HG03378 (cell line): Measurements from ENCODE around the gene APBA3.

Experiments
- ATAC-seq: cut with Tn5 transposase; IDR thresholded peaks from one replicate; pipeline ENCODE4 v1.9.1; 2021; ENCODE audit warnings: mild to moderate bottlenecking, moderate library complexity; ENCODE audit not compliant: unreplicated experiment

The APBA3 gene

DNA sequence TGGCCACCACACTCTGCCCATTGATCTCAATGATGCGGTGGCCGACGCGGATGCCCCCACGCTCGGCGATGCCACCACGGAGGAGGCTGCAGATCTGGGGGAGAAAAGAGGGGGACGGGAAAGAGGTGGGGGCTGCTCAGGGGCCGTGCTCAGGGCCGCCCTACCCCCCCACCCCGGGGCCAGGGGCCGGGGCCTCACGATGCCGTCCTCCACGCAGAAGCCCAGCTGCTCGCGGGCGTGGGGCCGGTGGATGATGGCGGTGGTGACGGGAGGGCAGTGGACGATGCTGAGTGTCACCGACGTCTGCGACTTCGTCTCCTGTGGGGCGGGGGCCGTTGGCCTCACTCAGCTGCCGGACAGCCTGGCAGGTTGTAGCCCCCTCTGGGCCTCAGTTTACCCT lies 10.3 kb downstream of the APBA3 start:
- ATAC-seq, result no peak

DNA sequence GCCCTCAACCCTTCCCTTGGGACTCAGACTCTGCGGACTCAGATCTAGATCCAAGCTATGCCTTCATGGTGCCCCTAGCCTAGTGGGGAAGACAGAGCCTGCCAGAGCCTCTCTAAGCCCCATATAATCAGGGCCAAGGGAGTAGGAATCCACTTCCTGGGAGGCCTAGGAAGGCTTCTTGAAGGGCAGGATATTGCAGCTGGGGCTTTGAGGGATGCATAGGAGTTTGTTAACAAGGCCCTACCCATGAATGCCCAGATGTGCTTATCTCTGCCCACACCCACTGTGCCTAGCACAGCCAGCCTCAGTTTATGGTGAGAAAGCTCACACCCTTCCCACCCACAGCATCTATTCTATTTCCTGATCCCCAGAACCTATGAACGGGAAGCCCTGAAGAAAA lies 11.3 kb downstream of the APBA3 start:
- no peak for ATAC-seq

DNA sequence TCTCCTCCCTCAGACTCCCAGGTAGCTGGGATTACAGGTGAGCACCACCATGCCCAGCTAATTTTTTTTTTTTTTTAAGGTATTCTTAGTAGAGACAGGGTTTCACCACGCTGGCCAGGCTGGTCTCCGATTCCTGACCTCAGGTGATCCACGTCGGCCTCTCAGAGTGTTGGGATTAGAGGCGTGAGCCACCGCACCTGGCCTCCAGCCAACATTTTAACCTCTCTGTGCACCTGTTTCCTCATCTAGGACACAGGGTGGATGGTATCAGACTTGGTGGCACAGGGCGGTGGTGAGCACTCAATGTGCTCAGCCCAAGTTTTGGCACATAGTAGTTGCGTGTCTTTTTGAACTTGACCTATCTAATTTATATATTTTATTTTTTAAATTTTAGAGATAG lies 12.5 kb downstream of the APBA3 start:
- no peak for ATAC-seq

DNA sequence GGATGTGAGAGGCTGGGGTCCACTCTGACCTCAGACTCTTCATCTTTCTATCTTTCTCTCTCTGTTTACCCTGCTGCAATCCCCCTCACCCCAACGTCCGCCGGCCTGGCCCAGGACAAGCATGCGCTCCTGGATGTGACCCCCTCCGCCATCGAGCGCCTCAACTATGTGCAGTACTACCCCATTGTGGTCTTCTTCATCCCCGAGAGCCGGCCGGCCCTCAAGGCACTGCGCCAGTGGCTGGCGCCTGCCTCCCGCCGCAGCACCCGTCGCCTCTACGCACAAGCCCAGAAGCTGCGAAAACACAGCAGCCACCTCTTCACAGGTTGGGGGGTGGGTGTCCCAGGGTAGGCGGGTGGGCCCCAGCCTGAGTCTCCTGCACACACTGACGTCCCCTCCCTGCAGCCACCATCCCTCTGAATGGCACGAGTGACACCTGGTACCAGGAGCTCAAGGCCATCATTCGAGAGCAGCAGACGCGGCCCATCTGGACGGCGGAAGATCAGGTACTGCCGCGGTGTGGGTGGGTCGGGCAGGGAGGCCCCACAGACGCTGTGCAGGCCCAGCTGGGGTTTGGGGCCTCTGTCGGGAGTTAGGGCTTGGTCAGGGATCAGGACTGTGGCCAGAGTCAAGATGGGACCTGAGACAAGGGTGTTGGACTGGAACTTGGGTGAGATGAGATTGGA lies 15.0 kb downstream of the APBA3 start:
- ATAC-seq, result no peak

DNA sequence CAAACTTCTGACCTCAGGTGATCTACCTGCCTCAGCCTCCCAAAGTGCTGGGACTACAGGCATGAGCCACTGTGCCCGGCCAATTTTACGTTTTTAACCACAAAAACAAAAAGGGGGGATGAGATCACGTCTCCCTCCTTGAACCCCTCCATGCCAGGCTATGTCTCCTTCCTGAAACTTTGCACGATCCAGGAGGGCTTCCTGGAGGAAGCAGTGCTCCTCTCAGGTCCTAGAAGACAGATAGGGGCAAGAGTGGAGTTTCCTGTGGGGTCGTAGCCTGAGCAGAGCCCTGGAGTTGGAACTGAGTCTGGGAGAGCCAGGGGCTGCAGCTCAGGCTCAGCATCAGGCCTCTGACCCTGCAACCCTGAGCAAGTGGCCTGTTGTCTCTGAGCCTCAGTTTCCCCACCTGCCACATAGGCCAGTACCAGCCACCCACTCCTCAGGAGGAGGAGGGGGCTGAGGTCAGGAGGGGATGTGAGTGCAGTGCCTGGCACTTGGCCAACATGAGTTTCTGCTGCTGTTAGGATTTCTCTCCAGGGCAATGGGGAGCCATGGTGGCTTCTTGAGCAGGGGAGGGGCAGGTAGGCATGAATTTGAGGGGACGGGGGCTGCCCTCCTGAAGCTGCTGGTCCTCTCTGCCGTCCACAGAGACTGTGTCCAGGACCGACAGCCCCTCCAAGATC lies 16.0 kb downstream of the APBA3 start:
- no peak for ATAC-seq

DNA sequence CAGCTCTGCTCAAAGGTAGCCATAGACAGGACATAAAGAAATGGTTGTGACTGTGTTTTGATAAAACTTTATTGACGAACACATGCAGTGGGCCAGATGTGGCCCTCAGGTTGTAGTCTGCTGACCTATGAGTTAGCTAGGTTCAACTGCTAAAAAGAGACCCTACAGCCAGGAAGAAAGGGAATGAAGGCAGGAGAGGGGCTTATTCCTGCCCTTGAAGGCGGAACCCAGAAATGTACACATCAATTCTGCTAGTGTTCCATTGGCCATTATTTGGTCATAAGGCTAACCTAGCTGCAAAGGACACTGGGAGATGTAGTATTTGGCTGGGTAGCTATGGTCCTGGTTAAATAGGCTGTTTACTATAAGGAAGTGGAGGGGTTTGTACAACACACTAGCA lies 18.0 kb downstream of the APBA3 start:
- no peak for ATAC-seq

DNA sequence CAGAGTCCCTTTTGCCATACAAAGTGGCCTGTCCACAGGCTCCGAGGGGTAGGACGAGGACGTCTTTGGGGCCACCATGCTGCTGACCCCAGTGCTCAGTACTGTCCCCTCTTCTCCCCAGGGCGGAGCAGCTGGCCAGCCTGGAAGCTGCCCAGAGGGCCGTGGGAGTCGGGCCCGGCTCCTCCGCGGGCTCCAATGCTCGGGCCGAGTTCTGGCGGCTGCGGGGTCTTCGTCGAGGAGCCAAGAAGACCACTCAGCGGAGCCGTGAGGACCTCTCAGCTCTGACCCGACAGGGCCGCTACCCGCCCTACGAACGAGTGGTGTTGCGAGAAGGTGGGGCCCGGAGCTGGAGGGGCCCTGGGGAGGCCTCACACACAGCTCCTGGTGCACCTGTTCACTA lies 21.1 kb downstream of the APBA3 start:
- ATAC-seq, result no peak

DNA sequence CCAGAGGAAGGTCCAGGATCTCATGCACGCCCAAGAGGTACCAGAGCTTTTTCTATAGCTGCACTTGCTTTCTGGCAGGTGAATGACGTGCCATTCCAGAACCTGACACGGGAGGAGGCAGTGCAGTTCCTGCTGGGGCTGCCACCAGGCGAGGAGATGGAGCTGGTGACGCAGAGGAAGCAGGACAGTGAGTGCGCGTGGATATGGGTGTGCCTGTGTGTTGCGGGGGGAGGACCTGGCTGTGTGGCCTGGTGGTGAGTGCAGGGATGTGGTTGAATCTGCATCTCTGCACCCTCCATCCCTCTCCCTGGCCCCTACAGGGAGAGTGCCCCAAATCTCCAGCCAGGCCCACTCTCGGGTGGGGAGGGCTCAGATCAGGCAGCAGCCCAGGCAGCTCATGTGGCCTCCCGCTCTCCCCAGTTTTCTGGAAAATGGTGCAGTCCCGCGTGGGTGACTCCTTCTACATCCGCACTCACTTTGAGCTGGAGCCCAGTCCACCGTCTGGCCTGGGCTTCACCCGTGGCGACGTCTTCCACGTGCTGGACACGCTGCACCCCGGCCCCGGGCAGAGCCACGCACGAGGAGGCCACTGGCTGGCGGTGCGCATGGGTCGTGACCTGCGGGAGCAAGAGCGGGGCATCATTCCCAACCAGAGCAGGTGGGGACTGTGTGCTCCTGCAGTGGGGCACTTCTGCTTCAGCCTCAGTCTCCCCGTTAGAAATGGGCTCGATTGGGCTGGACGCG lies 22.8 kb downstream of the APBA3 start:
- no peak for ATAC-seq

DNA sequence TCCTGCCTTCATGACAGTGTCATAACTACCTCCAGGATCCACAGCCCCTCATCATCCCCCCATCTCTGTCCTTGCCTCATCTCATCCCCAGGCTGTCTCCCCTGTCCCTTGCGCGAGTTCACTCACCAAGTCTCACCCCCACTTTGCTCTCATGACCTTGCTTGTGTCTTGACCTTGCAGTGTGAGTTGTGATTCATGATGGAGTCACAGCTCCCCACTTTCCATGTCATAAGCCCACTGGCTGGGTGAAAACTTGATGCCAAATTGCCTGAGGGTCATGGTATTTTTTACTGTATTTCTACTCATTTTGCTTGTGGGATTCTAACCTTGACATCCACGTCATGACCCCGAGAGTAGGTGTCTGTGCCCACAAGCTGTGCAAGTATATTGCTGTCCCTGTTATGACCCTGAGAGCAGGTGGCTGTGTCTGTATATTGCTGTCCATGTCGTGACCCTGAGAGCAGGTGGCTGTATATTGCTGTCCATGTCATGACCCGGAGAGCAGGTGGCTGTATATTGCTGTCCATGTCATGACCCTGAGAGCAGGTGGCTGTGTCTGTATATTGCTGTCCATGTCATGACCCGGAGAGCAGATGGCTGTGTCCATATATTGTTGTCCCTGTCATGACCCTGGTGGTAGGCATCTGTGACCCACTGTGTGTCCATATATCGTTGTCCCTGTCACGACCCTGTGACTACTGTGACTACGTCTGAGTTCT lies 23.8 kb downstream of the APBA3 start:
- no peak for ATAC-seq

DNA sequence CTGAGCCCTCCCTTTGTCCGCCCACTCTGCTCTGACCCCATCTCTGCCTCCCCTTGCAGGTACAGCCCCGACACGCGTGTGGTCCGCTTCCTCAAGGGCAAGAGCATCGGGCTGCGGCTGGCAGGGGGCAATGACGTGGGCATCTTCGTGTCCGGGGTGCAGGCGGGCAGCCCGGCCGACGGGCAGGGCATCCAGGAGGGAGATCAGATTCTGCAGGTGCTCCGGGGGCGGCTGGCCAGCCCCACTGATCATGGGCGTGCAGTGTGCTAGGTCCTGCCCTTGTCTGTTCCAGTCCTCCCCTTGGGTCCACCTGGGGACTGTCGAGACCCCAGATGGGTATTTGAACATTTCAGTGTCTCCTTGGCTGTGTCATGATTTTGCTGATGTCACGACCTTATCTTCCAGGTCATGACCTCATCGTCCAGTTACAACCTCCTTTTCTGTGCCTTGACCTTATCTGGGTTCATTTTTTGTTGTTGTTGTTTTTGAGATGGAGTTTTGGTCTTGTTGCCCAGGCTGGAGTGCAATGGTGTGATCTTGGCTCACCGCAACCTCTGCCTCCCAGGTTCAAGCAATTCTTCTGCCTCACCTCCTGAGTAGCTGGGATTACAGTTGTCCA lies 25.3 kb downstream of the APBA3 start:
- ATAC-seq, result no peak

DNA sequence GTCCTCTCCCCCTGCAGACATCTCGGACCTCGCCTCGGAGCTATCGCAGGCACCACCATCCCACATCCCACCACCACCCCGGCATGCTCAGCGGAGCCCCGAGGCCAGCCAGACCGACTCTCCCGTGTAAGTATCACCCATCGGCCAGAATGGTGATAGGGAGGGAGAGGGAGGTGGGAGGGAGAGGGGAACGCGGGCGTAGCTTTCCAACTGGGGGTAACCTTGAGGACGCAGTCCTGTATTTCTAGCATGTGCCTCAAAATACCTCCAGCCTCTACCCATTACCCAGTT lies 27.2 kb downstream of the APBA3 start:
- ATAC-seq, result no peak

DNA sequence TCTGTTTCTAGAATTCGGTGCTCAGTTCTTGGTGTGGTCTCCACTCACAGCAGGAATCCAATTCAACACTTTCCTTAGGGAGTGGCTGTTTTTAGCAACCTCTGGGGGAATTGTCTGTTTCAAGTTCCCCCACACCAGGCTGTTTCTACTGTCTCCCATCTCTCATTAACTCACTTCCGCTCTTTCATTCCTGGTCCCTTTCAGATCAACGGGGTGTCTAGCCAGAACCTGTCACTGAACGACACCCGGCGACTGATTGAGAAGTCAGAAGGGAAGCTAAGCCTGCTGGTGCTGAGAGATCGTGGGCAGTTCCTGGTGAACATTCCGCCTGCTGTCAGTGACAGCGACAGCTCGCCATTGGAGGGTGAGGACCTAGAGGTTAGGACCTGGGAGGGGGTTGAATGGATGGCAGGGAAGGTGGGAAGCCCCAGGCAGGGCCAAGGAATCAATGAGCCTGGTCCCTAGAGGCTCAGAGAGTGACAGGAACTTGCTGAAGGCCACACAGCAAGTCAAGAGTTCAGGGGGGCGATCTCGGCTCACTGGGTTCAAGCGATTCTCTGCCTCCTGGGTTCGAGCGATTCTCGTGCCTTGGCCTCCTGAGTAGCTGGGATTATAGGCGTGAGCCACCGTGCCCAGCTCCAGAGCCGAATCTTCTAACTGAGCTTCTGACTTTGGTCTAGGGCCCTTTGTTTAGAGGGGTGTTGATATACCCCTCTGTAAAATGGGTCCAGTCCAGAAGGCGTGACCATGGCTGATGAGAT lies 27.8 kb downstream of the APBA3 start:
- no peak for ATAC-seq

DNA sequence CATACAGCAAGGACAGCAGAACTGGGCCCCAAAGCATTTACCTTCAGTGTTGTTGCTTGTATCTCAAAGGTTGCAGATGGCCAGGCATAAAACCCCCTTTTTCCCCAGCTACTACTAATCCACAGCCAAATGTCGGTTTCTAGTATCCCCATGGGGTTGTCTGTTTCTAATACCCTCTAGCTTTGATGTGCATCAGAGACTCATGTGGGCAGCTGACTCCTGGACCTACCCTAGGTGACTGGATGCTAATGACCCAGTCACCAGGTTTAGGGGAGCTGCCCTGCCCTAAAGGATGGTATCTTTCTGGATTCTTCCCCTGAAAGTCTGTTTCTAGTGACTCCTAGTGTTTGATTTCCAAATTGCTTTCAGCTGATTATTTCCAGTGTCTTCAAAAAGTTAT lies 29.4 kb downstream of the APBA3 start:
- ATAC-seq, result no peak

DNA sequence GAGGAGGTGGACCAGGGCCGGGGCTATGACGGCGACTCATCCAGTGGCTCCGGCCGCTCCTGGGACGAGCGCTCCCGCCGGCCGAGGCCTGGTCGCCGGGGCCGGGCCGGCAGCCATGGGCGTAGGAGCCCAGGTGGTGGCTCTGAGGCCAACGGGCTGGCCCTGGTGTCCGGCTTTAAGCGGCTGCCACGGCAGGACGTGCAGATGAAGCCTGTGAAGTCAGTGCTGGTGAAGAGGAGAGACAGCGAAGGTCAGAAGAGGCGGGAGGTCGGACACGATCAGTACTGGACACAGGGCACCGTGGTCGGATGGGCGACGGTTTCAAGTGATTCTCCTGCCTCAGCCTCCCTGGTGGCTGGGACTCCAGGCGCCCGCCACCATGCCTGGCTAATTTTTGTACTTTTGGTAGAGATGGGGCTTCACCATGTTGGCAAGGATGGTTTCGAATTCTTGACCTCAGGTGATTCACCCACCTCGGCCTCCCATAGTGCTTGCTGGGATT lies 31.0 kb downstream of the APBA3 start:
- no peak for ATAC-seq

DNA sequence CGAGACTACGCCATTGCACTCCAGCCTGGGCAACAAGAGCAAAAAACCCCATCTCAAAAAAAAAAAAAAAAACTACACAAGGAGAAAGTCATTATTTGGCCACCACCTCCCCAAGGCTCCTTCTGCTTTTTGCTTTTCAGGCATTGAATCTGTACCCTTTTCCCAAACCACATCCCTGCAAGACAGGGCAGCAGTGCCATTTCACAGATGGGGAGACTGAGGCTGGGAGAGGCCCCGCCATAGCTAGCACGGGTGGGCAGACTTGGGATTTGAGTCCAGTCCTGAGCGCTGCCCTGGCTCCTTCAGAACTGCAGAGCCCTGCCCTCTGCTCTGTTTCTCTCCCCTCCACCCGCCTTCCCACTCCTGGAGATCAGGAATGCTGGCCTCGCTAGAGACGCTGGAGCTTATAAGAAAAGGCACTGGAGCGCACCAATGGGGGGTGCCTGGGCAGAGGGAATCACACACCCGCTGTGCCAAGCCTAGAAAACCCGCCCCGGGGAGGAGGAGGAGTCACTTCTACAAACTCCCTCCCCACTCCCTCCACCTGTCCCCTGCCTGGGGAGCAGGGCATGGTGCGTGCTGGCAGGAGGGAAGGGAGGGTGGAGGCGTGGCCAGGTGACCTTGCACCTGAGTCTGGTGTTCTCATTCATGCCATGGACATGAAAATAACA lies 35.7 kb downstream of the APBA3 start:
- no peak for ATAC-seq

DNA sequence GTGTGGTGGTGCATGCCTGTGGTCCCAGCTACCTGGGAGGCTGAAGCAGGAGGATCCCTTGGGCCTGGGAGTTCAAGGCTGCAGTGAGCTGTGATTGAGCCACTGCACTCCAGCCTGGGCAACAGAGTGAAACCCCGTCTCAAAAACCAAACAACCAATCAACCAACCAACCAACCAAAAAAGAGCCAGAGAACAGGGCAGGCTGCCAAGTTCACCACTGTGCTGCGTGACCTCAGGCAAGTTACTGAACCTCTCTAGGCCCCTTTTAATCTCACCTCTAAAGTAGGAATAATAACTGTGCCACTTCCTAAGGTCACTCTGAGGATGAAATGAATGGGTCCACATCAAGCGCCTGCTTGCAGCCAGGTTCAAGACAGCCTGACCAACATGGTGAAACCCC lies 36.4 kb downstream of the APBA3 start:
- ATAC-seq, result no peak

DNA sequence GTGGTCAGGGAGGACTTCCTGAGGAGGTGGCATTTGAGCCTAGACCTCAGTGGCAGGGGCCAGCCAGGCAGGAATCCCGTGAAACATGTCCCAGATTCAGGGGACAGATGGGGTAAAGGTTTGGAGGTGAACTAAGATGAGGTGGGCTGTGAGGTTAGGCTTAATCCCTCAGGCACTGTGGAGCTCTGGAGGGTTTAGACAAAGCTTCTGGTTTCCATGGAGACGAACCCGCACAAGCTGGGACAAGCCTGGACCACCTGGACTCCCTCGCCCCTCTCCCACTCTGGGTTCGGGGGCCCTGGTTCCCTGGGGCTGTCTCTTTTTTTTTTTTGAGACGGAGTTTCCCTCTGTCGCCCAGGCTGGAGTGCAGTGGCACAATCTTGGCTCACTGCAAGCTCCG lies 37.6 kb downstream of the APBA3 start:
- no peak for ATAC-seq

DNA sequence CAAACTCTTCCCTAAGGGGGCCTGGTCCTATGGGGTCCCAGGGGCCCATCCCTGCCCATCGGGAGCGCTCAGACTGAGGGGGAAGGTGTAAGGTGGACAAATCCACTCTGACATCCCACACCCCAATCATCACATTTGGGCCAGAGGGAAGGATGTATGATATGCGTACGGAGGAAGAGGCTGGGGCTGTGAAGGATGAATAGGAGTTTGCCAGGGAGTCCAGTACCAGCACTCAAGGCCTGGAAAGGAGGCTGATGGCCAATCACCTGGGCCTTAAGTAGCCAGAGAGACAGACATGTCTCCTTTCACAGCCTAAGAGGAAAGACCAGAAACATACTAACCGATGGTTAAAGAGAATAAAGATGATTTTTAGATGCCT lies 38.4 kb downstream of the APBA3 start:
- ATAC-seq, result no peak

DNA sequence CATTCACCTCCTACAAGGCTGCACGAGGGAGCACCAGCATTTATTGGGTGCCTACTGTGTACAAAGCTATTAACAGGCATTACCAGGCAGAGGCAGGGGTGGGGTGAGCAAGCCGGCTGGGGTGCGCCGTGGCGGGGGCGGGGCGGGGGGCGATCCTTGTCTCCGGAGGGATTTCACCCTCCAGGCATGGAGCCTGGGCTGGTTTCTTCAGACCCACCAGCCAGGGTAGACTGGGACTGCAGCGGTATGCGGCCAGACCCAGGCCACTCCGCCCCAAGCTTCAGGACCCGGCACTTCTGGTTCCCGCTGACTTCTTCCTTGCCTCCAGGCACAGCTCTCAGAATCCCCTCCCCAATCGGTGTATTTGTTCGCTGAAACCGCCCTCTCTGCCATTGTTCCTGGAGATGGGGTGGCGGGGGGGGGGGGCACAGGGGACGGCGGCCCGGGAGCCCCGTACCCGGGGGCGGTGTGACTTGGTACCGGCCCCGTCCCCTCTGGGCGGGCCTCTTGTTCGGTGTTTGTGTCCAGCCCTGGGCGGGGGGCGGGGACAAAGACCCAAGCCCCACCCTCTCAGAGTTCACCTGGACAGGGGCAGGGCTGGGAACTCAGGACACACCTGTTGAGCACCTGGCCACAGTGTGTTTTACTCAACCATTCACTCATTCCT lies 38.9 kb downstream of the APBA3 start:
- ATAC-seq, result no peak
